ENCODE measurements around the gene GAB3. TPM values are rescaled to one million over a fixed set of nuclear protein-coding genes. Genes with fewer than 3 reads are reported as not detected.

GAB3 gene
- total and polyA plus RNA-seq, 5 donors = 4.7 to 14.4 (median 10.1) TPM

DNA sequence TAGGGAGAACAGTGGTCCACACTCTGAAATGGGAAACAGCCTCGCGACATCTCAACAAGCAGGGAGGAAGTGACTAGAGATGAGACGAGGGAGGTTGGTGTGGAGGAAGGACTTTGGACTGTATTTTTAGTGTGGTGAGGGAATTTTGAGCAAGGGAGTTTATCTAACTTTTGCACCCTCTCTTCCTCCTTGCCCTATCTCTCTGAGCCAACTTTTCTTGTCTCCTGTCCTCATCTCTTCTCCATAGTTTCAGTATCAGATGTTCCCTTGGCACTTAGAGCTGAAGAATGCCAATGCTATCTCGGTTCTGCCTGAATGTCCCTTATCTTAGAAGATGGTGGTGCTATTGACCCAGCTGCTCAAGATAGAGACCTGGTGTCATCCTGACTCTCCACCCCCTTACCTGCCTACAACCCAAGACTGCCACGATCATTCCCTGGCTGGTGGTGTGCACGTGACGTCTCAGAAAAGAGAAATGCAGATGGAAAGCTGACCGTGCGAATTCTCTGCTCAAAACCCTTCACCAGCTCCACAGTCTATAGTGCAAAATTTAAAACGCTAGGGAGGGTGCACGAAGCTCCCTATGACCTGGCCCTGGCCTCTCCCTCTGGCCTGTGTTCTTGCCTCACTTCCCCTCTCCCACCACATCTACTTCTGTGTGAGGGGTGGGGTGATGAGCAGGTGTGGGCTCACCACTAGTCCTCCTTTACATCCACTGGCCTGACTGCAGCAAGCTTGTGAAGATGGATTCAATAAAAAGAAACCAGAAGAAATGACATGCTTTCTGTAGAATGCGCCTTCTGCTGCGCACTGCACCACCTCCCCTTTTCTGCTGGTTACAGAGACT is 33.5 kb upstream of the GAB3 start:
- no peak for ATAC-seq
- H3K4me1 ChIP-seq (ENCODE audit: control insufficient read depth, insufficient read depth, low read length) = no peaks in the 10 kb centered on the region
- WGBS = 86% methylated on average over 13 of the region's 13 CpGs
- H3K4me3 ChIP-seq (ENCODE audit: low read length) = no peak overlapping the region
- no peak for DNase-seq
- H3K9me3 ChIP-seq (ENCODE audit: control insufficient read depth, low read length) = no peaks in the 10 kb centered on the region
- intact Hi-C loops (cut with DNase I) = no loop called here
- no peaks in the 10 kb centered on the region for H3K27me3 ChIP-seq (ENCODE audit: control insufficient read depth, insufficient read depth)
- no peak overlapping the region for H3K27ac ChIP-seq (ENCODE audit: low read length)

DNA sequence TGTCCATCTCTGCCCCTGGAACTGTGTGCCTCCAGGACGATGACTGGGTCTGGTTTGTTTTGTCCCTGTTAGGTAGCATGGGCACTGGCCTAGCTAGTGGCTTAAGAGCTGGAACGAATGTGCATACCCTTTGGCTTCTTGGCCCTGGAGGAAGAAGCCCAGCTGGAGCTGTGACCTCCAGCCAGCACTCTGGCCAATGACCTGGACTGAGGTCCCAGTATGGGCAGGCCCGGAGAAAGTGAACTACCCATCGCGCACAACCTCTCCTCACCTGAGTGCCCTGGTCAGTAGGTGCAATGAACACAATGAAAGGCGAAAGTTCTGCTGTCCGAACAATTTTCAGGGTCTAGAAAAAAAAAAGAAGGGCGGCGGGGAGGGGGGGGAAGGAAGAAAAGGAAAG is 30.1 kb upstream of the GAB3 start:
- Histone ChIP-seq H3K27ac (ENCODE audit: low read length) (no peak overlapping the region), H3K4me3 (ENCODE audit: low read length) (no peak overlapping the region), H3K4me1 (ENCODE audit: control insufficient read depth, insufficient read depth, low read length) (no peaks in the 10 kb centered on the region), H3K27me3 (ENCODE audit: control insufficient read depth, insufficient read depth) (no peaks in the 10 kb centered on the region), H3K9me3 (ENCODE audit: control insufficient read depth, low read length) (no peaks in the 10 kb centered on the region)
- WGBS = 92% methylated on average over 9 of the region's 9 CpGs
- ATAC-seq (no peak), DNase-seq (no peak)
- intact Hi-C loops (cut with DNase I) = no loop called here

DNA sequence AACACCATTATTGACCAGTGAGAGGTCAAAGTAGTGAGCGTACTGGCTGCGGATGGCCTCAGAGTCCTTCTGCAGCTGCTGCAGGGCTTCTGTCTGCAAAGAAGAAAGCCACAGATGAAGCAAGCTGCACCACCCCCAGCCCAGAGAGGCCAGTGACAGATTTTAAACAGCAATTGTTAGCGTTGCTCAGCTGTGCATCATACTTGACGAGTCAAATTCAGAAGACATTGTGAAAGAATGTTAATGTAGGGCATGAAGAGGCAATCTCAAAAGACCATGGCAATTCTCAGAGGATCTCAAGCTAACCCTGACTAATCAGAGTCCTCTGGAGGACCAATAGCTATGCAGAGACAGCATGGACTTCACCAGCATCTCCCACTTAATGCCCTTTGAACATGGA is 28.4 kb upstream of the GAB3 start:
- ATAC-seq = no peak
- 90% methylated on average over 4 of the region's 4 CpGs for WGBS

DNA sequence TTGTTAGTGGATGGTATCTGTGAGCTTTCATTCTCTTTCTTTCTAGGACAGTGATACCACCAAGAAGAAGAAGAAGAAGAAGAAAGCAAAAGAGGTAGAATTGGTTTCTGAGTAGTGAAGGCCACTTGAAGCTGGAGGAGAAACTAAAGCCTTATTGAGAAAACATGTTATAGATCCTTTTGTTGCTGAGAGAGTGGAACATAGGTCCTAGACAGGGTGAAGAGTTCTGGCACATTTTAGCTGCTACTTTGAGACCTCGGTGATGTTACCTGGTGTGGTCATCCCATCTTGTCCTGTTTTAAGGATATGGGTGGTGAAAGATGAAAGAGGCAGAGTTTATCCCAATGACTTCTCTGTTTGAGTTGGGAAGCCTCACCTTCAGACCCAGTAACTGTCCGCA is 25.9 kb upstream of the GAB3 start:
- DNase-seq (no peak), ATAC-seq (no peak)
- WGBS = 86% methylated on average over 2 of the region's 2 CpGs
- peaks cover 1% of the 10 kb centered on the region for H3K4me1 ChIP-seq (ENCODE audit: control insufficient read depth, insufficient read depth, low read length)
- no peaks in the 10 kb centered on the region for H3K9me3 ChIP-seq (ENCODE audit: control insufficient read depth, low read length)
- no peak overlapping the region for H3K4me3 ChIP-seq (ENCODE audit: low read length)
- no peaks in the 10 kb centered on the region for H3K27me3 ChIP-seq (ENCODE audit: control insufficient read depth, insufficient read depth)
- intact Hi-C loops (cut with DNase I) = no loop called here
- no peak overlapping the region for H3K27ac ChIP-seq (ENCODE audit: low read length)

More for the DNA sequence above, 28.4 kb upstream of the GAB3 start:
- no peaks in the 10 kb centered on the region for H3K27me3 ChIP-seq (ENCODE audit: control insufficient read depth, insufficient read depth)
- no peak for DNase-seq
- no peak overlapping the region for H3K27ac ChIP-seq (ENCODE audit: low read length)
- peaks cover 1% of the 10 kb centered on the region for H3K4me1 ChIP-seq (ENCODE audit: control insufficient read depth, insufficient read depth, low read length)
- H3K4me3 ChIP-seq (ENCODE audit: low read length) = no peak overlapping the region
- H3K9me3 ChIP-seq (ENCODE audit: control insufficient read depth, low read length) = no peaks in the 10 kb centered on the region
- intact Hi-C loops (cut with DNase I) = no loop called here

GRCh38 chrX:154775419-154776349 is 24.8 kb upstream of the GAB3 start:
- 70% methylated on average over 15 of the region's 15 CpGs for WGBS
- peak; percentile 68 to 80 for ATAC-seq
- no peaks in the 10 kb centered on the region for H3K9me3 ChIP-seq (ENCODE audit: control insufficient read depth, low read length)
- no peak for DNase-seq
- peaks cover 1% of the 10 kb centered on the region for H3K4me1 ChIP-seq (ENCODE audit: control insufficient read depth, insufficient read depth, low read length)
- intact Hi-C loops (cut with DNase I) = no loop called here
- H3K4me3 ChIP-seq (ENCODE audit: low read length) = no peak overlapping the region
- H3K27me3 ChIP-seq (ENCODE audit: control insufficient read depth, insufficient read depth) = no peaks in the 10 kb centered on the region
- peak overlapping the region; percentile 7 for H3K27ac ChIP-seq (ENCODE audit: low read length)

GRCh38 chrX:154774622-154775021 is 23.7 kb upstream of the GAB3 start:
- Histone ChIP-seq H3K9me3 (ENCODE audit: control insufficient read depth, low read length) (no peaks in the 10 kb centered on the region), H3K4me1 (ENCODE audit: control insufficient read depth, insufficient read depth, low read length) (peaks cover 1% of the 10 kb centered on the region), H3K27ac (ENCODE audit: low read length) (no peak overlapping the region), H3K27me3 (ENCODE audit: control insufficient read depth, insufficient read depth) (no peaks in the 10 kb centered on the region), H3K4me3 (ENCODE audit: low read length) (no peak overlapping the region)
- ATAC-seq = no peak
- DNase-seq = no peak
- WGBS = 81% methylated on average over 5 of the region's 5 CpGs
- intact Hi-C loops (cut with DNase I) = no loop called here

DNA sequence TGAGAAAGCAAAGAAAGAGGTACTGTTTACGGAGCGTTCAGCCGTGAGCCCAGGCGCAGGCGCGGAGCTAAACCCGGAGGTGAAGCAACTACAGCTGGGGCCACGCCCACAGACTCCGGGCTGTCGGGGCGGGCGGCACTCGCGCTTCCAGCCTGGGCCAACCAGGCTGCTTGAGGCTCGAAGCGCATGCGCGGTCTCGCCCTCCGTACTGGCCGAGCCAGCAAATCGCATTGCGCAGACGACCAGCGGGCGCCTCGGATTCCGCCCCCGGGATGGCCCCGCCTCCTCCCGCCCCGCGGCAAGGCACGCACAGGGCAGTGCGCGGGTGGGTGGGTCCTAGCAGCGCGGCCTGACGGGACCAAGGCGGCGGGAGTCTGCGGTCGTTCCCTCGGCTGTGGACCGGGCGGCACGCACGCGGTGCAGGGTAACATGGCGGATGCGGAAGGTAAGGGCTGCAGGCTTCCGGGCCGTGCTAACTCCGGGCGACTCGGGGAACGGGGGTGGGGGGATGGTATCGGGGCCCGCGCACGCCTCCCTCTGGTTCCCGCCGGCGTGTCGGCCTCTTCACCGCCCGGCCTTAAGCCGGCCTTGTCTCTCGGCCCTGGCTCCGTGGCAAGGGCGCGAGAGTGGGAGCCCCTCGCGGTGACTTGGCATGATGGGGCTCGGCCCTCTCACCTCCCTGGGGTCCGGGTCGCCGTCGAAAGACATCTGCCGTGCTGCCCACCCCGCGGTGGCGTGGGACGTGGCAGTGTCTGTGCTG is 11.8 kb upstream of the GAB3 start, which contains the start of gene DKC1:
TSS of gene DKC1 (plus strand) at position 328 of the 760 bp plus-strand sequence. CDS start at position 430, 102 bp downstream.
- Histone ChIP-seq H3K27me3 (ENCODE audit: control insufficient read depth, insufficient read depth) (no peaks in the 10 kb centered on the region), H3K27ac (ENCODE audit: low read length) (peak within 1 kb of the TSS; percentile 52), H3K4me1 (ENCODE audit: control insufficient read depth, insufficient read depth, low read length) (peaks cover 2% of the 10 kb centered on the region), H3K9me3 (ENCODE audit: control insufficient read depth, low read length) (no peaks in the 10 kb centered on the region), H3K4me3 (ENCODE audit: low read length) (peak within 1 kb of the TSS; percentile 42)
- under 1% methylated on average over 79 of the region's 84 CpGs for WGBS
- DNase-seq (peak; percentile 97 to 99 (median 99)), ATAC-seq (peak; percentile 98 to 99)
- intact Hi-C loops (cut with DNase I) = no loop called here

- no peaks in the 10 kb centered on the region for H3K9me3 ChIP-seq (ENCODE audit: control insufficient read depth, low read length)
- intact Hi-C loops (cut with DNase I) = no loop called here
- H3K4me3 ChIP-seq (ENCODE audit: low read length) = peak overlapping the region; percentile 27
- 7% methylated on average over 11 of the region's 11 CpGs for WGBS
- DNase-seq = peak in 1 of 3 donors; percentile 49
- no peaks in the 10 kb centered on the region for H3K27me3 ChIP-seq (ENCODE audit: control insufficient read depth, insufficient read depth)
- ATAC-seq = no peak
- peak overlapping the region; percentile 52 for H3K27ac ChIP-seq (ENCODE audit: low read length)
- peaks cover 2% of the 10 kb centered on the region for H3K4me1 ChIP-seq (ENCODE audit: control insufficient read depth, insufficient read depth, low read length)
Measured at GRCh38 chrX:154761977-154762536, 11.2 kb upstream of the GAB3 start.

DNA sequence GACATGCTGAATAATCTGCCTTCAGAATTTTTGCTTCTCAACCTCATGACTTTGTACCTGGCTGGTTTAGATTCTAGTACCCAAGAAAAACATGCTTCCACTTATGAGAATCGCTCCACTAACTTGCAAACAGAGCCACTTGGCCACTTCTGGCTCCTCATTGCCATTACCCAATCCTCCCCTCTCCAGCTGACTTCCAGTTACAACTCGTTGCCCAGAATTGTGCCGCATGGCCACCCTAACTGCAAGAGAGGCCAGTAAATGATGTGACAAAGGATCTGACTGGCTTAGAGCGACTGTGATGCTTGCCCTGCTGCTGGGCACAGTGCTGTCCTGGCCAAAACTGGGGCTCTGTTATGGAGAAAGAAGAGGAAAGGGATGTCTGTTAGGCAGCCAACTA is 7.8 kb upstream of the GAB3 start:
- no peak for DNase-seq
- 90% methylated on average over 4 of the region's 4 CpGs for WGBS
- Histone ChIP-seq H3K27ac (ENCODE audit: low read length) (no peak overlapping the region), H3K27me3 (ENCODE audit: control insufficient read depth, insufficient read depth) (no peaks in the 10 kb centered on the region), H3K4me1 (ENCODE audit: control insufficient read depth, insufficient read depth, low read length) (peaks cover 2% of the 10 kb centered on the region), H3K4me3 (ENCODE audit: low read length) (no peak overlapping the region), H3K9me3 (ENCODE audit: control insufficient read depth, low read length) (no peaks in the 10 kb centered on the region)
- no peak for ATAC-seq
- intact Hi-C loops (cut with DNase I) = no loop called here

- intact Hi-C loops (cut with DNase I) = loop anchor here in 1 of 4 donors (5.0 kb wide), 1 partner anchor 34 kb away; no protein-coding TSS in a partner anchor
- no peaks in the 10 kb centered on the region for H3K9me3 ChIP-seq (ENCODE audit: control insufficient read depth, low read length)
- WGBS = 37% methylated on average over 9 of the region's 9 CpGs
- peaks cover 2% of the 10 kb centered on the region for H3K4me1 ChIP-seq (ENCODE audit: control insufficient read depth, insufficient read depth, low read length)
- DNase-seq = no peak
- peak; percentile 67 to 81 for ATAC-seq
- peak overlapping the region; percentile 58 for H3K27ac ChIP-seq (ENCODE audit: low read length)
- H3K4me3 ChIP-seq (ENCODE audit: low read length) = no peak overlapping the region
- no peaks in the 10 kb centered on the region for H3K27me3 ChIP-seq (ENCODE audit: control insufficient read depth, insufficient read depth)
Measured at GRCh38 chrX:154751669-154752271, 893 bp upstream of the GAB3 start.
